Erythroblast (primary cell): ENCODE results near the gene SKIC8.

Experiments used
- DNase-seq, 2 experiments: peaks; one replicate each; lab custom pipeline; 2025; lab: John Stamatoyannopoulos, UW
- GATA1 ChIP-seq: IDR thresholded peaks from 2 replicates; pipeline ENCODE4 v1.6.1; 2011; ENCODE audit warnings: low read depth, mild to moderate bottlenecking, control low read depth, low read length, moderate library complexity
- POLR2A ChIP-seq: IDR thresholded peaks from 2 replicates; pipeline ENCODE4 v1.6.1; 2011; ENCODE audit warnings: mild to moderate bottlenecking, low read length

Gene SKIC8

GRCh38 chr15:78244893-78245292 lies 54.5 kb downstream of the SKIC8 start:
- no peak for DNase-seq
- no peak for TF ChIP-seq GATA1

GRCh38 chr15:78244101-78244500 lies 55.3 kb downstream of the SKIC8 start:
- TF ChIP-seq GATA1 (no peak), POLR2A (peak; percentile 55)
- peak; percentile 62 to 76 for DNase-seq

- DNase-seq, result peak in 1 of 2 experiments; percentile 31
- TF ChIP-seq POLR2A, result no peak
- TF ChIP-seq GATA1, result no peak
Measured at GRCh38 chr15:78243491-78243941, 55.9 kb downstream of the SKIC8 start.

GRCh38 chr15:78243058-78243457 lies 56.4 kb downstream of the SKIC8 start:
- no peak for DNase-seq
- TF ChIP-seq POLR2A, result no peak
- no peak for TF ChIP-seq GATA1

- DNase-seq, result peak; percentile 56 to 62
Measured at GRCh38 chr15:78242128-78242527, 57.3 kb downstream of the SKIC8 start.

GRCh38 chr15:78241017-78241416 lies 58.4 kb downstream of the SKIC8 start:
- no peak for TF ChIP-seq GATA1
- TF ChIP-seq POLR2A, result no peak
- DNase-seq, result peak; percentile 81 to 88

More at GRCh38 chr15:78242128-78242527, 57.3 kb downstream of the SKIC8 start:
- TF ChIP-seq GATA1 (no peak), POLR2A (peak; percentile 13)

- TF ChIP-seq POLR2A, result no peak
- no peak for TF ChIP-seq GATA1
- no peak for DNase-seq
Measured at GRCh38 chr15:78239811-78240210, 59.6 kb downstream of the SKIC8 start.

- no peak for TF ChIP-seq POLR2A
- no peak for TF ChIP-seq GATA1
- no peak for DNase-seq
Measured at GRCh38 chr15:78237146-78237545, 62.3 kb downstream of the SKIC8 start.

GRCh38 chr15:78236491-78236890 lies 62.9 kb downstream of the SKIC8 start:
- no peak for DNase-seq
- TF ChIP-seq GATA1 (no peak), POLR2A (peak; percentile 17)

- TF ChIP-seq POLR2A, result no peak
- TF ChIP-seq GATA1, result no peak
- DNase-seq, result no peak
Measured at GRCh38 chr15:78234515-78235040, 64.8 kb downstream of the SKIC8 start, which contains the start of gene ACSBG1. Gene ACSBG1, minus strand, starts transcription at chr15:78234565. Its CDS starts 64 bp downstream, at chr15:78234501.

GRCh38 chr15:78233496-78233895 lies 65.9 kb downstream of the SKIC8 start:
- no peak for DNase-seq
- TF ChIP-seq POLR2A (no peak), GATA1 (no peak)
